IMR-90 (cell line): ENCODE results near the gene OPCML. TPM values are rescaled to one million over a fixed set of nuclear protein-coding genes. Genes with fewer than 3 reads are reported as not detected.

Experiments
- ATAC-seq: fragments of 200-7000 bp; cut with Tn5 transposase; 2 replicates; pipeline ENCODE4 v1.9.1; 2020; ENCODE audit warnings: low read depth, mild to moderate bottlenecking, moderate library complexity
- BruUV-seq: library from RNA; stranded (reverse); fragments of 400-500 nt; replicated peaks from 2 replicates; lab custom pipeline; 2021; lab: Mats Ljungman, UMichigan
- CTCF ChIA-PET: fragments of 300-600 bp; formaldehyde crosslinking; extraction: SDS; loops from one replicate; lab custom pipeline; 2021; ENCODE audit warnings: antibody characterized with exemption; lab: Yijun Ruan, JAX
- POLR2A ChIA-PET: fragments of 300-600 bp; sonication (Branson Sonifier 250); formaldehyde crosslinking; loops from one replicate; lab custom pipeline; 2022; ENCODE audit warnings: antibody characterized with exemption; ENCODE audit not compliant: unreplicated experiment; lab: Charles Lee
- DNase-seq: peaks from one replicate; pipeline ENCODE4 v3.0.0; 2013
- H2AFZ ChIP-seq: replicated peaks from 2 replicates; pipeline ENCODE3; 2013; ENCODE audit warnings: low read length, mild to moderate bottlenecking; ENCODE audit not compliant: poor library complexity
- H2AK5ac ChIP-seq: 2 replicates; pipeline ENCODE4 v1.6.1; 2013; ENCODE audit warnings: low read depth, low read length, inconsistent platforms
- H2AK9ac ChIP-seq: replicated peaks from 2 replicates; pipeline ENCODE3; 2013; ENCODE audit warnings: mild to moderate bottlenecking, low read depth, low read length, moderate library complexity; ENCODE audit not compliant: poor library complexity
- H2BK120ac ChIP-seq: 2 replicates; pipeline ENCODE4 v1.6.1; 2013; ENCODE audit warnings: low read depth, low read length, inconsistent platforms
- H2BK15ac ChIP-seq: 3 replicates; pipeline ENCODE4 v1.6.1; 2013; ENCODE audit warnings: low read depth, low read length, inconsistent platforms
- H2BK20ac ChIP-seq: 2 replicates; pipeline ENCODE4 v1.6.1; 2013; ENCODE audit warnings: low read depth, mild to moderate bottlenecking, inconsistent platforms, low read length, moderate library complexity
- H2BK5ac ChIP-seq: 2 replicates; pipeline ENCODE4 v1.6.1; 2013; ENCODE audit warnings: mild to moderate bottlenecking, low read depth, low read length, inconsistent platforms; ENCODE audit not compliant: poor library complexity, severe bottlenecking
- H3K14ac ChIP-seq: replicated peaks from 2 replicates; pipeline ENCODE4 v1.6.1; 2013; ENCODE audit warnings: low read depth, low read length, inconsistent platforms
- H3K18ac ChIP-seq: 2 replicates; pipeline ENCODE4 v1.6.1; 2013; ENCODE audit warnings: low read depth, low read length, control low read depth
- H3K23ac ChIP-seq: 2 replicates; pipeline ENCODE4 v1.6.1; 2013; ENCODE audit warnings: low read depth, low read length, inconsistent platforms
- H3K27ac ChIP-seq: 2 replicates; pipeline ENCODE4 v1.5.1; 2013; ENCODE audit warnings: mild to moderate bottlenecking, control low read depth, low read length; ENCODE audit not compliant: insufficient read depth
- H3K27me3 ChIP-seq: 2 replicates; pipeline ENCODE4 v1.6.1; 2013; ENCODE audit warnings: low read length; ENCODE audit not compliant: control insufficient read depth, insufficient read depth
- H3K36me3 ChIP-seq: 2 replicates; pipeline ENCODE4 v1.6.1; 2013; ENCODE audit warnings: low read length, mixed read lengths; ENCODE audit not compliant: control insufficient read depth, insufficient read depth
- H3K4ac ChIP-seq: 2 replicates; pipeline ENCODE4 v1.6.1; 2013; ENCODE audit warnings: low read depth, low read length, inconsistent platforms
- H3K4me1 ChIP-seq: 2 replicates; pipeline ENCODE4 v1.6.1; 2013; ENCODE audit warnings: low read length, mixed read lengths; ENCODE audit not compliant: control insufficient read depth, insufficient read depth
- H3K4me2 ChIP-seq: 2 replicates; pipeline ENCODE4 v1.6.1; 2013; ENCODE audit warnings: low read depth, mild to moderate bottlenecking, control low read depth, low read length, moderate library complexity
- H3K4me3 ChIP-seq: 2 replicates; pipeline ENCODE4 v1.5.1; 2013; ENCODE audit warnings: low read depth, mild to moderate bottlenecking, control low read depth, low read length, moderate library complexity; ENCODE audit not compliant: insufficient read depth
- H3K56ac ChIP-seq: 2 replicates; pipeline ENCODE4 v1.6.1; 2013; ENCODE audit warnings: low read length, inconsistent platforms; ENCODE audit not compliant: insufficient read depth; ENCODE audit errors: extremely low read depth
- H3K79me1 ChIP-seq, 2 experiments: 2 replicates each; pipeline ENCODE4 v1.6.1; 2013; ENCODE audit warnings: low read length in 2 of 2, inconsistent platforms in 1 of 2, low read depth in 1 of 2
- H3K9ac ChIP-seq: 2 replicates; pipeline ENCODE4 v1.6.1; 2013; ENCODE audit warnings: low read depth, low read length, control low read depth
- H3K9me1 ChIP-seq: 2 replicates; pipeline ENCODE4 v1.6.1; 2013; ENCODE audit warnings: low read length, inconsistent platforms; ENCODE audit not compliant: insufficient read depth
- H3K9me3 ChIP-seq: 2 replicates; pipeline ENCODE4 v1.6.1; 2013; ENCODE audit warnings: low read length; ENCODE audit not compliant: control insufficient read depth, insufficient read depth
- H4K20me1 ChIP-seq: 2 replicates; pipeline ENCODE4 v1.6.1; 2013; ENCODE audit warnings: low read length, inconsistent platforms; ENCODE audit not compliant: insufficient read depth
- H4K5ac ChIP-seq: 2 replicates; pipeline ENCODE4 v1.6.1; 2013; ENCODE audit warnings: mild to moderate bottlenecking, low read depth, low read length, control low read depth
- H4K8ac ChIP-seq, 2 experiments: 2 replicates each; pipeline ENCODE4 v1.6.1; 2013; ENCODE audit warnings: low read depth in 2 of 2, low read length in 2 of 2, control low read depth in 1 of 2, inconsistent platforms in 1 of 2
- H4K91ac ChIP-seq: 2 replicates; pipeline ENCODE4 v1.6.1; 2013; ENCODE audit warnings: low read depth, low read length, inconsistent platforms; ENCODE audit not compliant: insufficient read depth
- CHD1 ChIP-seq: IDR thresholded peaks from 2 replicates; pipeline ENCODE4 v1.6.1; 2012; ENCODE audit warnings: low read depth, low read length, improper control_type of control experiment
- RAD21 ChIP-seq: IDR thresholded peaks from 2 replicates; pipeline ENCODE4 v1.6.1; 2012; ENCODE audit warnings: low read length, improper control_type of control experiment
- RCOR1 ChIP-seq: IDR thresholded peaks from 2 replicates; pipeline ENCODE4 v1.6.1; 2012; ENCODE audit warnings: mild to moderate bottlenecking, low read length, improper control_type of control experiment; ENCODE audit not compliant: insufficient replicate concordance
- RFX5 ChIP-seq: IDR thresholded peaks from 2 replicates; pipeline ENCODE4 v1.8.0; 2012; ENCODE audit warnings: low read depth, mild to moderate bottlenecking, low read length, moderate library complexity
- SMC3 ChIP-seq: fragments of 150-350 bp; IDR thresholded peaks from 2 replicates; pipeline ENCODE4 v1.6.1; 2016; ENCODE audit warnings: low read depth, mild to moderate bottlenecking, antibody characterized with exemption, low read length, moderate library complexity
- WGBS, 2 experiments: methylation state at CpG; one replicate each; pipeline versions ENCODE4 v1.1.5 to v1.1.7; 2013; ENCODE audit warnings: missing lambda C conversion rate in 2 of 2; ENCODE audit not compliant: insufficient read length in 1 of 2; ENCODE audit errors: extremely low coverage in 2 of 2; 5-methylcytosine and 5-hydroxymethylcytosine counted together
- dilution Hi-C: fragments of 300-500 bp; cut with HindIII; formaldehyde crosslinking; loops from one replicate; pipeline ENCODE4 v1.14.3; 2018; ENCODE audit warnings: low sequenced_read_pairs; ENCODE audit not compliant: unreplicated experiment
- in situ Hi-C: fragments of 300-500 bp; cut with MboI; formaldehyde crosslinking; loops from 3 replicates; pipeline ENCODE4 v1.14.3; 2019; ENCODE audit warnings: low sequenced_read_pairs, inconsistent platforms, mixed read lengths
- intact Hi-C: fragments of 100-400 bp; cut with micrococcal nuclease; formaldehyde crosslinking; loops from 2 replicates; pipeline ENCODE4 v1.10.0; 2022
- polyA plus RNA-seq, 3 experiments: library from polyadenylated mRNA; depleted of rRNA; stranded (reverse); fragments of >200 nt; gene quantifications; 2 replicates each; pipeline ENCODE4 v1.2.3, GENCODE V29; 2012; ENCODE audit warnings: low replicate concordance in 1 of 3
- total RNA-seq: library from RNA; depleted of rRNA; stranded (reverse); fragments of >200 nt; gene quantifications from 2 replicates; pipeline ENCODE4 v1.2.3, GENCODE V29; 2012

OPCML gene
- total and polyA plus RNA-seq, 2 of the 4 experiments (the other 2 are of a cell fraction), result under 0.01 to 2.6 TPM

GRCh38 chr11:132957881-132958280 is 574.4 kb downstream of the OPCML start:
- Histone ChIP-seq H4K20me1 (no peaks in the 10 kb centered on the region), H4K91ac (no peak overlapping the region), H2AK9ac (no peak overlapping the region), H2AFZ (no peak overlapping the region), H2BK5ac (no peak overlapping the region), H3K56ac (no peak overlapping the region), H3K4me3 (no peak overlapping the region), H4K5ac (no peak overlapping the region), H3K18ac (no peak overlapping the region), H2BK15ac (no peak overlapping the region), H3K27ac (no peak overlapping the region), H3K79me1 (no peaks in the 10 kb centered on the region), H3K14ac (no peak overlapping the region), H3K9me3 (no peaks in the 10 kb centered on the region), H3K4me2 (no peak overlapping the region), H4K8ac (no peak overlapping the region), H2BK120ac (no peak overlapping the region), H2AK5ac (no peak overlapping the region), H3K4me1 (no peaks in the 10 kb centered on the region), H3K9ac (no peak overlapping the region), H3K23ac (no peak overlapping the region), H3K9me1 (no peaks in the 10 kb centered on the region), H3K27me3 (peaks cover 1% of the 10 kb centered on the region), H2BK20ac (no peak overlapping the region), H3K36me3 (no peaks in the 10 kb centered on the region), H3K4ac (no peak overlapping the region)
- ChIA-PET CTCF (interaction anchor here (1.0 kb wide), 1 partner anchor 17 kb away, joined by 6 read pairs; no protein-coding TSS in a partner anchor), POLR2A (no interaction called here)
- DNase-seq (no peak), ATAC-seq (no peak)
- intact Hi-C loops, result no loop called here
- TF ChIP-seq RAD21 (no peak), CHD1 (no peak), SMC3 (no peak), RCOR1 (no peak), RFX5 (no peak)
- dilution Hi-C loops, result no loop called here
- BruUV-seq, result no TSS peak
- WGBS, 2 experiments, result no CpG with 5 or more reads among the region's 2 CpGs
- in situ Hi-C loops, result no loop called here
